PC-9 (cell line): ENCODE results near the gene ICE2.

Experiments
- CTCF ChIP-seq: fragments of 200-600 bp; sonication (generic); conservative IDR thresholded peaks from 2 replicates; pipeline ENCODE4 v1.6.1; 2017; ENCODE audit warnings: mixed run types, antibody characterized with exemption, mild to moderate bottlenecking, moderate library complexity
- EZH2 ChIP-seq: fragments of 200-600 bp; sonication (generic); IDR thresholded peaks from 2 replicates; pipeline ENCODE4 v1.8.0; 2017; ENCODE audit warnings: antibody characterized with exemption, low read depth

- no peak for TF ChIP-seq CTCF
- no peak for TF ChIP-seq EZH2
These were observed 79.0 kb downstream of the ICE2 start for GRCh38 chr15:60399931-60400330.
